Upper lobe of left lung (tissue), 6 donors: ENCODE results near the gene GCK. TPM values are rescaled to one million over a fixed set of nuclear protein-coding genes. Genes with fewer than 3 reads are reported as not detected.

Source experiments
- ATAC-seq, 2 donors: fragments of 200-7000 bp; cut with Tn5 transposase; one replicate each; pipeline ENCODE4 v1.9.1; 2022; ENCODE audit warnings: mild to moderate bottlenecking in 2 of 2, moderate library complexity in 2 of 2; ENCODE audit not compliant: low FRiP score in 2 of 2
- DNase-seq, 2 donors: peaks; one replicate each; pipeline ENCODE4 v3.0.0-alpha.2; 2019 to 2020
- H3K27ac ChIP-seq, 4 donors: fragments of 200-600 bp; sonication (generic); one replicate each; pipeline ENCODE4 v1.5.1; 2016 to 2019
- H3K27me3 ChIP-seq, 4 donors: fragments of 200-600 bp; sonication (generic); one replicate each; pipeline ENCODE4 v1.5.1; 2017 to 2019
- H3K36me3 ChIP-seq, 4 donors: fragments of 200-600 bp; sonication (generic); one replicate each; pipeline ENCODE4 v1.5.1; 2016 to 2019
- H3K4me1 ChIP-seq, 4 donors: fragments of 200-600 bp; sonication (generic); one replicate each; pipeline ENCODE4 v1.5.1; 2018 to 2019
- H3K4me3 ChIP-seq, 4 donors: fragments of 200-600 bp; sonication (generic); one replicate each; pipeline ENCODE4 v1.5.1; 2017 to 2019; ENCODE audit warnings: mild to moderate bottlenecking in 2 of 4, moderate library complexity in 1 of 4
- H3K9me3 ChIP-seq, 4 donors: fragments of 200-600 bp; sonication (generic); one replicate each; pipeline ENCODE4 v1.5.1; 2018 to 2019
- EP300 ChIP-seq, 4 donors: sonication (generic); formaldehyde crosslinking; IDR thresholded peaks; one replicate each; pipeline ENCODE4 v1.5.1; 2017; ENCODE audit warnings: antibody characterized with exemption in 4 of 4, control low read depth in 2 of 4
- POLR2A ChIP-seq, 4 donors: fragments of 450-650 bp; IDR thresholded peaks; one replicate each; pipeline ENCODE4 v1.5.1; 2016 to 2017; ENCODE audit warnings: antibody characterized with exemption in 4 of 4, mild to moderate bottlenecking in 2 of 4
- POLR2AphosphoS5 ChIP-seq, 2 donors: sonication (generic); formaldehyde crosslinking; IDR thresholded peaks; one replicate each; pipeline ENCODE4 v1.5.1; 2017; ENCODE audit warnings: antibody characterized with exemption in 2 of 2
- WGBS, 2 donors: methylation state at CpG; one replicate each; pipeline ENCODE4 v1.1.5; 2017 to 2018; 5-methylcytosine and 5-hydroxymethylcytosine counted together
- total RNA-seq, 6 donors: library from RNA; depleted of rRNA in 4 of 6; stranded (reverse); fragments of >200 nt in 4 of 6; gene quantifications; one replicate each; pipeline versions ENCODE4 v1.1.0 to v1.2.1, GENCODE V29; 2016 to 2021
- TF ChIP-seq, protein P1 (sequence below), 6 experiments: fragments of 450-650 bp in 4 of 6; fragments of 200-600 bp in 2 of 6; sonication (generic) in 2 of 6; IDR thresholded peaks; one replicate each; pipeline ENCODE4 v1.5.1; 2016 to 2019; ENCODE audit warnings: antibody characterized with exemption in 6 of 6
- donor health status: DM: no; HTN: no; CAD: no; lungs with moderate emphysema.
- donor health status: DM: no; HTN: yes; CAD: no; lungs with severe emphysema.

Gene GCK
- total RNA-seq, 6 donors from 2014 or later, result 0.17 to 0.49 (median 0.30) TPM; not detected in 2

DNA sequence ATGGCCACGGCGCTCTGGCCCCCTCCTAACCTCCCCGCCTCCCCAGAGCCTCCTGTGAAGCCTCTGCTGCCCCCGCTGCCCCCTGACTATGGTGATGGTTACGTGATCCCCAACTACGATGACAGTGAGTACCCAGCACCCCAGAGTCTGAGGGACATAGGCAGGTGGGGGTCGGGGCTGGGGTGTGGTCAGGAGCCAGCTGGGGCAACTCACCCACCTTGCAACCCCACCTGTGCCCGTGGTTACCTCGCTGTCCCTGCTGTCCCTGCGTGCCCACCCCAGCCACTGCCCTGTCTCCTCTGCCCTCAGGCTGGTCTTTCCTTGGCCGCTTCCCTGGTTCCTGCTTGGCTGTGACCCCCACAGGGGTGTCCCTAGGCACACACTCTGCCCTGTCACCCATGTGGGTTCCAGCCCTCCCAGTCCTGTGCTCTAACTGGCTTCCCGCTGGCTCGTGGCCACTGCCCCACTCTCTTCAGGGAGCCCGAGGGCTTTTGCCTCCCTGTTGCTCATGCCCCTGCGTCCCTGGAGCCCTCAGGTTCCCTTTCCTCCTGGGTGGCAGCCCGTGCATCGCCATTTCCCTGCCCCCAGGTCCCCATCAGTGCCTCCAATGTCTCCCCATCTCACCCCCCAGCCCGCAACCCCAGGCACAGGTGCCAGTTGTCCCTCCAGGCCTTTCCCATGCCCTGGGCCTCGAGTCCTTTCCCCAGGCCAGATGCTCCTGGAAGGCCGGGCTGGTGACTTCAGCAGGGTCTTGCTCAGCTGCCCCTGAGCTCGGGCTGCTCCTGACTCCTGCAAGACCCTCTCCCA, 81.1 kb downstream of the GCK start:
- peaks cover 0 to 10% (median 6%) of the 10 kb centered on the region in 4 donors for H3K27me3 ChIP-seq
- no peak for TF ChIP-seq POLR2AphosphoS5 (IDR thresholded peaks at IDR 0.05)
- TF ChIP-seq EP300 (IDR thresholded peaks at IDR 0.05), result no peak
- TF ChIP-seq, protein P1, sequence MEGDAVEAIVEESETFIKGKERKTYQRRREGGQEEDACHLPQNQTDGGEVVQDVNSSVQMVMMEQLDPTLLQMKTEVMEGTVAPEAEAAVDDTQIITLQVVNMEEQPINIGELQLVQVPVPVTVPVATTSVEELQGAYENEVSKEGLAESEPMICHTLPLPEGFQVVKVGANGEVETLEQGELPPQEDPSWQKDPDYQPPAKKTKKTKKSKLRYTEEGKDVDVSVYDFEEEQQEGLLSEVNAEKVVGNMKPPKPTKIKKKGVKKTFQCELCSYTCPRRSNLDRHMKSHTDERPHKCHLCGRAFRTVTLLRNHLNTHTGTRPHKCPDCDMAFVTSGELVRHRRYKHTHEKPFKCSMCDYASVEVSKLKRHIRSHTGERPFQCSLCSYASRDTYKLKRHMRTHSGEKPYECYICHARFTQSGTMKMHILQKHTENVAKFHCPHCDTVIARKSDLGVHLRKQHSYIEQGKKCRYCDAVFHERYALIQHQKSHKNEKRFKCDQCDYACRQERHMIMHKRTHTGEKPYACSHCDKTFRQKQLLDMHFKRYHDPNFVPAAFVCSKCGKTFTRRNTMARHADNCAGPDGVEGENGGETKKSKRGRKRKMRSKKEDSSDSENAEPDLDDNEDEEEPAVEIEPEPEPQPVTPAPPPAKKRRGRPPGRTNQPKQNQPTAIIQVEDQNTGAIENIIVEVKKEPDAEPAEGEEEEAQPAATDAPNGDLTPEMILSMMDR (IDR thresholded peaks at IDR 0.05), result no peak
- TF ChIP-seq POLR2A (IDR thresholded peaks at IDR 0.05), result no peak
- H3K36me3 ChIP-seq, result peaks cover 0 to 60% (median 27%) of the 10 kb centered on the region in 4 donors
- H3K27ac ChIP-seq, result peak overlapping the region in 3 of 4 donors; percentile 10 to 91 (median 89)
- H3K4me3 ChIP-seq, result no peak overlapping the region
- WGBS, 2 donors, result 86 to 94% methylated on average over 13 to 18 of the region's 21 CpGs
- H3K4me1 ChIP-seq, result peaks cover 5 to 16% (median 10%) of the 10 kb centered on the region in 4 donors
- no peak for DNase-seq
- H3K9me3 ChIP-seq, result no peaks in the 10 kb centered on the region
- no peak for ATAC-seq

DNA sequence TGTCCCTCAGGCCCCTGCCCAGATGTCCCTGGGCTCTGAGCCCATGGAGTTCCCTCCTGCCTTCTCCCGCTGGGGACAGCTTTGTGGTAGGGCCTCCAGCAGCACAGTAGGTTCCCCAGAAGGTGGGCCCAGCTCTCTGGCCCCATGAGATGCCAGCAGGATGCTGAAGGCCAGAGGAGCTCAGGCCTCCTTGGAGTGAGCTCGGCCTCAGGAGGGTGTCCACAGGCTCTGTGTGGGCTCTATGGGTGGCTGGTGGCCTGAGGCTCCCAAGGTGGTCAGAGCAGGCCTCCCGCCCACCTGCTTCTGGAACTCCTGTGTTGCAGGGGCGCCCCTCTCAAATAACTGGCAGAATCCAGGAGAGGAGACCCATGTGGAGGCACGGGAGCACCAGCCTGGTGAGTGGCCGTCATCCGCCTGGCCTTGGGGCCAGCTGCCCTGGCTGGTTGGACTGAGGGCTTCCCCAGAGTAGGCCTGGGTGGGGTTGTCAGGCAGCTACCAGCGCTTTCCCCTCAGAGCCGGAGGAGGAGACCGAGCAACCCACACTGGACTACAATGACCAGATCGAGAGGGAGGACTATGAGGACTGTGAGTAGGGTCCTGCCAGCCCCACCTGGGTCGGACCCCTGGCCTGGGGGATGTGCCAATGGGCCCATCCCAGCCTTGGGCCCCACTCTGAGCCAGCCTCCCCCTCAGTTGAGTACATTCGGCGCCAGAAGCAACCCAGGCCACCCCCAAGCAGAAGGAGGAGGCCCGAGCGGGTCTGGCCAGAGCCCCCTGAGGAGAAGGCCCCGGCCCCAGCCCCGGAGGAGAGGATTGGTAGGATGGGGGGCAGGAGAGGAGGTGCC, 81.9 kb downstream of the GCK start:
- WGBS, 2 donors, result 93% methylated on average over 17 of the region's 18 CpGs; no CpG with 5 or more reads in 1 of the 2 donors
- H3K4me1 ChIP-seq, result peaks cover 5 to 16% (median 13%) of the 10 kb centered on the region in 4 donors
- H3K4me3 ChIP-seq, result peak overlapping the region in 1 of 4 donors; percentile 58
- H3K36me3 ChIP-seq, result peaks cover 0 to 53% (median 23%) of the 10 kb centered on the region in 4 donors
- peaks cover 0 to 10% (median 6%) of the 10 kb centered on the region in 4 donors for H3K27me3 ChIP-seq
- H3K27ac ChIP-seq, result peak overlapping the region in 3 of 4 donors; percentile 89 to 96 (median 91)
- no peak for TF ChIP-seq POLR2A (IDR thresholded peaks at IDR 0.05)
- TF ChIP-seq, protein P1 (IDR thresholded peaks at IDR 0.05), result no peak
- no peak for ATAC-seq
- no peak for DNase-seq
- no peaks in the 10 kb centered on the region for H3K9me3 ChIP-seq

DNA sequence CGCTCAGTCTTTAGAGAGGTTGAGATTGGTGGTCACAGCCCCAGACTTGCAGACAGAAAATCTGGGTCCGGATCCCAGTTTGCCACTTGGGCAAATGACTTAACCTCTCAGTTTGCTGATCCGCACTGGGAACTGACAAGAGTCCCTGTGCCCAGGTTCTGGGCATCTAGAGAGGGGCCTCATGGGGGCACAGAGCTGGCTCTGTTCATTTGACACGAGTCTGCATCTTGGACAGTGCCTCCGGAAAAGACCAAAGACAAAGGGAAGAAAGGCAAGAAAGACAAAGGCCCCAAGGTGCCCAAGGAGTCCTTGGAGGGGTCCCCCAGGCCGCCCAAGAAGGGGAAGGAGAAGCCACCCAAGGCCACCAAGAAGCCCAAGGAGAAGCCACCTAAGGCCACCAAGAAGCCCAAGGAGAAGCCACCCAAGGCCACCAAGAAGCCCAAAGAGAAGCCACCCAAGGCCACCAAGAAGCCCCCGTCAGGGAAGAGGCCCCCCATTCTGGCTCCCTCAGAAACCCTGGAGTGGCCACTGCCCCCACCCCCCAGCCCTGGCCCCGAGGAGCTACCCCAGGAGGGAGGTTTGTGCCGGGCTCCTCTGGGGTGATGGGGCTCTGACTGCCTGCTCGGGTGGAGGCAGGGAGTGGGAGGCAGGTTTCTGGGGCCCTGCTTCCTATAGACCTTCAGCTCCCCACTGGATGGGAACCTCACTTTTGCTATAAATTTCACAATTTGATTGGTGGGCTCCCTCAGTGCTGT, 82.8 kb downstream of the GCK start:
- Histone ChIP-seq H3K9me3 (no peaks in the 10 kb centered on the region), H3K4me1 (peaks cover 5 to 16% (median 13%) of the 10 kb centered on the region in 4 donors), H3K36me3 (peaks cover 0 to 44% (median 19%) of the 10 kb centered on the region in 4 donors), H3K27me3 (peaks cover 0 to 10% (median 6%) of the 10 kb centered on the region in 4 donors), H3K27ac (peak overlapping the region; percentile 83 to 96 (median 90)), H3K4me3 (peak overlapping the region in 3 of 4 donors; percentile 52 to 64 (median 58))
- WGBS, 2 donors, result 88 to 90% methylated on average over 6 to 10 of the region's 10 CpGs
- no peak for TF ChIP-seq POLR2AphosphoS5 (IDR thresholded peaks at IDR 0.05)
- TF ChIP-seq EP300 (IDR thresholded peaks at IDR 0.05), result no peak
- no peak for TF ChIP-seq POLR2A (IDR thresholded peaks at IDR 0.05)
- TF ChIP-seq, protein P1 (IDR thresholded peaks at IDR 0.05), result no peak
- no peak for DNase-seq
- ATAC-seq, result no peak

DNA sequence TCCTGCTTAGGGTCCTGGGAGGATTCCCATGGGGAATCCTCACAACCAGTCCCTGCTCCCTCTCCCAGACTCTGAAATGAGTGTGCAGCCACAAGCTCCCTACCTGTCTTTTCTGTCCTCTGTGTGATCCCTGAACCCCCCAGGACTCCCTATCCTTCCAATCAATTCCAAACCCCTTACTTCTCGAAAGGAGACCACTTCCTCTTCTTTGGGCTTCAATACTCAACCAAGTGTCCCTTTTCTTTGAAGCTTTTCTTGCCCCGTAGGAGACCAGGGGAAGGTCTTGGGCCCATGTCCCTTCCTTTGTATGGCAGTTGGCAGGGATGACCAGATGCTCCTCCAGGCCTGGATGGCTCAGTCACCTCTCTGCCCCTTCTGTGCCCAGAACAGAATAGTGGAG, 83.4 kb downstream of the GCK start:
- H3K36me3 ChIP-seq, result peaks cover 0 to 40% (median 17%) of the 10 kb centered on the region in 4 donors
- 62 to 67% methylated on average over 2 of the region's 2 CpGs for WGBS, 2 donors
- no peaks in the 10 kb centered on the region for H3K9me3 ChIP-seq
- DNase-seq, result no peak
- ATAC-seq, result no peak
- H3K27me3 ChIP-seq, result peaks cover 0 to 10% (median 6%) of the 10 kb centered on the region in 4 donors
- peak overlapping the region; percentile 83 to 96 (median 90) for H3K27ac ChIP-seq
- no peak for TF ChIP-seq POLR2AphosphoS5 (IDR thresholded peaks at IDR 0.05)
- TF ChIP-seq POLR2A (IDR thresholded peaks at IDR 0.05), result no peak
- no peak for TF ChIP-seq EP300 (IDR thresholded peaks at IDR 0.05)
- TF ChIP-seq, protein P1 (IDR thresholded peaks at IDR 0.05), result no peak
- H3K4me1 ChIP-seq, result peaks cover 5 to 16% (median 13%) of the 10 kb centered on the region in 4 donors
- peak overlapping the region in 3 of 4 donors; percentile 52 to 64 (median 58) for H3K4me3 ChIP-seq
